Limb (tissue), 2 donors: ENCODE measurements around the gene NTM.

ENCODE experiments used
- DNase-seq, 2 donors: peaks; one replicate each; pipeline ENCODE4 v3.0.0-alpha.2; 2016; ENCODE audit errors: extremely low spot score in 2 of 2

Gene NTM

DNA sequence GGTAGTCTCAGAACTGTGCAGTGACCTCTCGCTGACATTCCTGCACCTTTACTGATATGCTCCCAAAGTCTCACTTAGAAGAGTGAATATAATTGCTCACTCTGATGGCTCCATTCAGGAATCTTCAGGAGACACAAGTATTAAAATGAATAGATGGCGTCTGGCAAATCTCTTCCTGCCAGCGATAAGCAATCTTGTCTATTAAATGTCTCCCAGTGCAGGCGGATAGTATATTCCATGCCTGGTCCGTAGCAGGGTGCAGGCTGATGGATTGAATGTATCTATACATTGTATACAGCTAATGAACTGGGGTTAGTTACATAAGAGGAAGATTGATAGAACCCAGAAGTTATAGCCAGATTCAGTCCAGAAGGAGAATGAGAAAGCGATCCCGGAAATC lies 575.3 kb downstream of the NTM start:
- DNase-seq, result no peak

DNA sequence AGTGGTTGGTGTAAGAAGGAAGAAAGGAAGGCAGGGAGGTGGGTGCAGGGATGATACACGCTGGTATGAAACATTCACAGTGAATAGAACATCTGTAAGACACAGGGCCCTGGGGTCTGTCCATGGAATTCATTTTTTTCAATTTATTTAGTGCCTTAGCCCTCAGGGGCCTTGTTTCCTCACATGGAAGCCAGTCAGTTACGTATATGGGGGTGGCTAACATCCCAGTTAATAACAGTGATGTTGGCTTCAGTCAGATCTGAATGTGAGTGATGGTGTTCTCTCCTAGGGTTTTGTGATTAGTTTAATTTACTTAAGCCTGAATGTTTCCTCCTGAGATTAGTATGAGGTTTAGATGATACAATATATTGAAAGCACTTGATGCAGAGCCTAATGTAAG lies 577.1 kb downstream of the NTM start:
- DNase-seq, result no peak

DNA sequence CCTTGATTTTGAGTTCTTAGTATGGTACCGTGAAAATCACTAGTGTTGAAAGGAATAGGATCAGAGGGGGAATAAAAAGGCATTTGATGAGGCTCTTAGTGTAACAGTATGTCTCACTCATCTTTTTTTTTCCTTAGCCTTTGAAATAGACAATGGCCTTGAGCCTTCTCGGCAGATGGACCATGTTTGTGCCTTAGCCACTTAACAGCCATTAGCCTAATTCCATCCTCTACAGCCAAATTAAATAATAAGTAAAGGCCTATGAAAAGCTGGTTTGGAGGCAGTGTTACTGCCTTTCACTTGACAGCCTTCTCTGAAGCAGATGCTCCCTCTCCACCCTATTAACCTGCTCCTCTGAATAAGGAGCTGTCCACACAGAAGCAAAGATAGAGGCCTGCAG lies 580.7 kb downstream of the NTM start:
- no peak for DNase-seq

DNA sequence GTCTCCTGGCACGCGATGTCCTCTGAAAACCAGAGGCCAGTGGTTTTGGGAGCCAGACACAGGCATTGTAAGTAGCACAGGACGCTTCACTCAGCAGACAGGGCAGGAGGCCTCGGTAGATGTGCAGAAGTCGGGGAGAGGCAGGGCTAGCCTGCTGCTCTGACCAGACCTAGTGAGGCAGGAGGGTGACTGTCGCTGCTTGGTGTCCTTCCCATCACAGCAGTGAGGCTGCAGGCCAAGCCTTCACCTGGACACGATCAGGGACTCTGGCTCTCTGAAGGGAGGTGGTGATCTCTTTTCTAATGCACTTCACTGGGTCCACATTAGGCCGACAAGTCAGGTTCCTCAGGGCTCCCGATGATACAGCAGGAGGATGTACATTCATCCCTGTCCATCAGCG lies 583.7 kb downstream of the NTM start:
- DNase-seq, result no peak

DNA sequence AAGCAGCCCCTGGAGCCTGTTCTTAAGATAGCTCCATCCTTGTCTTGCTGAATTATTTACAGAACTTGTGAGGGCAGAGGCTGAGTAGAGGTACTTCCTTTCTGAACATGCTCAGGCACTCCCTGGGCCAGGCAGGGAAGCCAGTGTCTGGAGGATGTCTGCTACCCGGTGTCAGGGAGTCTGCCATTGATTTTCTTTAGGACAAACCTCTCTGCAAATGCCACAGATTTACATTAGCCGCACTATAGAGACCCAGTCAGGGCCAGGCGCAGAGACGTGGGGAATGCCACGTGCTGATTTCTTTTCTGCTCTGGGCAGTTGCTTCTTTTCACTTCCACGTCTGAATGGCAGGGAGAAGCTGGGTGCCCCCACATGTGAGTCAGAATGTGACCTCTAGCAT lies 585.5 kb downstream of the NTM start:
- no peak for DNase-seq

DNA sequence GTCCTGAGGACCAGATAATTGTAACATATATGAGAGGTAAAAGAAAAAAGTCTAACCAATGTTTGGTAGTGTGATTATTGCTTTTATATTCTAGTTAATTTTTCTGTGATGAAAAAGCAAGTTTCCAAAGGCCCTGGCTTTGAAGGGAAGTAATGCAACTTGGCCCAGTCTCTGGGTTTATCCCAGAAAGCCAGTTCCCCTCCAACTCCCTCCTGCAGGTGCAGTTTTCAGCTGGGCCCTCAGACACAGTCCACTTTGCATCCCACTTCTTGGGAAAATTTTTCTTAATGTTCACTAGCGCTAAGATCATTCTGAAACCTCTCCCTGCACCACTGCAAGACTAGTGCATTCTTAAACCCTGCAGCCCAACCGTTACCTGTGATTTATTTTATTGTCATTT lies 586.8 kb downstream of the NTM start:
- no peak for DNase-seq

DNA sequence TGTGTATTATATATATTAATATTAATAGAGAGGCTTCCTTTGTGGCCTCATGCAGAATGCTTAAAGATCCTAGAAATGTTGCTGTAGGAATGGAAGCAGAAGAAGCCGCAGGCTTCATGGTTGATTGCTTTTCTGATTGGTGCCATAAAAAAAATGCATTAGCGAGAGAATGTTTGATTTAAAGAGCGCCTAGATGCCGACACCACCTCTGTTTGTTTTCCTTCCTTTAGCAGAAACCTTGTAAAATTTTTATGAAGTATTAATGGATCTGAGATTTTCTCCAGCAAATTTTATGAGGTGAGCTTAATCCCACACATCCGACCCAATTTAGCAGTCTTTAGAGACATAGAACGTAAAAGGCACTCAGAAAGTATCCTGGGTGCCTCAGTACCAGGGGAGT lies 587.5 kb downstream of the NTM start:
- no peak for DNase-seq

DNA sequence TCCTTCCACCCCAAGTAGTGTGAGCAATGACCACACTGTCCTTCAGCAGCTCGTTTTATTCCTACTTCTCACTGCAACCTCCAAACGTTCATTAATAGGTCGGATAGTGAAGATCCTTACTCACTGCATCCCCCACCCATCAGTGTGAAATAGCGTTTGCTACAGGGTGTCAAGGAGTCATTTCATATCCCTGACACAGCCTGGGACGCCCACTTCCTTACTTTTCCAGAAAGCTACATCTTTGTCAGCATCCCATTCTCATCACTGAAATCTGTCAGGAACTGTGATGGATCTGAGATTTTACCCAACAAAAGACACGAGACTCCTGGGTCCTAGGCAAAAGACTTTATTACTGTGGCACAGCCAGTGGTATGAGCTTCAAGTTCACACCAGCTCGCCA lies 592.4 kb downstream of the NTM start:
- no peak for DNase-seq

DNA sequence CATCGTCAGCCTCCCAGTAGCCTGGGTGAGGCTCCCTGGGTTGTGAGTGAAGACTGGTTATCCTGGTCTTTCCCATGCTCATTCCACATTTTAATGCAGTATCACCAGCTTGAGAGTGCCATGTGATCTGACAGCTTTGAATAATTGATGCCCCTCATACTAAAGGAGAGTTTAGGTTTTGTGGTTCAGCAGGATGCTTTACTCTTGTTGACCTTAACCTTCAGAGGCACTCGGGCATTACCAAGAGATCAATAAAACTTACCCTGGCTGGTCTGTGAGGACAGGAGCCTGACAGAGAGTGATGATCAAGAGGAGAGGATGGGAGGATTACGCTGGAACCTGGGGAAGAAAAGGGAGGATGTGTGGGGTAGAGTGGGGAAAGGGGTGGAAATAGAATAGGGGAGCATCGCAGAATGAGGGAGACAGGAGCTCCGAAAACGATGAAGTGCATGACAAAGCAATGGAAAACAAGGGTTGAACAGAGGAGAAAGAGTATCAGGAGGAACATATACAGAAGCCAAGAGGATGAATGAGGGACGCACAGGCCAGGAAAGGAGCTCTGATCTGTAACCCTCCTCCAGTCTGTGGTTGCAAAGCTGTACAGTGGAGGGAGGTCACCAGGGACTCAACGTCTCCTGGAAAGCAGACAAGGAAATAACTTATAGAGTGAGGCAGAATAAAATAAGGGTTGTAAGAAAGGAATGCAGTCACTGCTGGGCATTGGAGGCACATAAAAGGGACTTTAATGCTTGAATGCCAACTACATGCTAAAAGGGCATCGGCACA lies 594.5 kb downstream of the NTM start:
- DNase-seq, result no peak

DNA sequence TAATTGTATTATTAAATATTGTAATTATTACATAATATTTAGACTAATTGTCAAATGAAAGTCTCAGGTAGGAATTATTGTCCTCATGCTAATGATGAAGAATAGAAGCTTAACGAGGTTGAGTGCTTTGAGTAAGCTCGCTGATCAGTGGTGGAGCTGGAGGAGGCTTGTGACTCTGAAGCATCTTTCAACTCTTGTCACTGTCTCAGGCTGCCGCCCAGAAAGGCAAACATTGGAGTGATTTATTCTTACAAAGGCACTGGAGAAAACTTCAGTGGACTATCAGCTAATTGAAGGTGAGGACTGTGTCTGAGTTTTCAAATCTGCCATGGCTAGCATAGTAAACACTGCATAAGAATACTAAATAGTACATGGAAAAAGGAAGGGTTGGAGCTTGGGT lies 595.1 kb downstream of the NTM start:
- no peak for DNase-seq

DNA sequence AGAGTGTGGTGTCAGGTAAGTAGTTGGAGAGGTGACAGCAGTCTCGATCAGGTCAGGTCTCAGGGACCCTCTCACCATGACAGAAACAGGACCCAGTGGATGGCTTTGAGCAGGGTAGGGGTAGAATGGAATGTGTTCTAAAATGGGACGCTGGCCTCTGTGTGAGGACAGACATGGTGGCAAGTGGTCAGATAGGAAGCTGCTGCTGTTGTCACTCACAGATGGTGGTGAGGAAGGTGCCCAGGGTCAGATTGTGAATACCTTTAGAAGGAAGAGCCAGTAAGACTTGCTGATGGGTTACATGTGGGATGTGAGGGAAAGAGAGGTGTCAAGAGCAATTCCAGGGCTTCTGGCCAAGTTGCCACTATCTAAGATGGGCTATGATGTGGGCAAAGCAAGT lies 596.3 kb downstream of the NTM start:
- DNase-seq, result no peak

DNA sequence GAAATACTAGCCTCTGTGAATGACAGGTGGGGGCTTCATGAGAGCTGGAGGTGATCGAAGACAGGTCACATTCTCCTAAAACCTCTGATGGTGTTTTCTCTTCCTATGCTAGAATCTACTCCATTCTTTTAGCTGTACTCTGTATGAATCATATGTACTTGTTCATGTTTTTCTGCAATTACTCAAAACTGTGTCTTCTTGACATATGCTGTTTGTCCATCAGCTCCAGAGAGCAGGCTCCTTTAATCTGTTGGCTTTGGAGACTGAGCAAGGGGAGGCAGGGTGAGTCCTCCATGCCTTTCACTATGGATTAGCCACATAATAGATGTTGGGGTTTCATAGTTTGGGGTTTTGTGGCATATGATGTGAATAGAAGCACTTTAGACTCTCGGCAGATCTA lies 598.8 kb downstream of the NTM start:
- no peak for DNase-seq

DNA sequence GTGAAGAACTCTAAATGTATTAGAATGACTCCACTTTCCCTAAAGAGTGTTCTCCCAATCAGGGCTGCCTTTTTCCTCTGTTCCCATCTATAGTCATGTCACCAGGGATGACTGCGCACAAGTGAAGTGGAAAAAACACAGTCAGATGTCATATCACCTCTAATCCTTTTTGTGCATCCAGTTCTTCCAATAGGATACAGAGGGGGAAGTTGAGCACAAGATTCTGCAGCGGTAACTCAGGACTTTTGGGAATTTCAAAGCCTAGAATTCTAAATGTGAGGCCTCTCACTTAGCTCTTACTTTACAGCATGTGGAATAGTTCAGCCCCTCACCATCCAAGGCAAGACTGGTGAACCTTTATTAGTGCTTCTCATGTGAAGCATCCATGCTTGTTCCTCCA lies 602.6 kb downstream of the NTM start:
- DNase-seq, result no peak

DNA sequence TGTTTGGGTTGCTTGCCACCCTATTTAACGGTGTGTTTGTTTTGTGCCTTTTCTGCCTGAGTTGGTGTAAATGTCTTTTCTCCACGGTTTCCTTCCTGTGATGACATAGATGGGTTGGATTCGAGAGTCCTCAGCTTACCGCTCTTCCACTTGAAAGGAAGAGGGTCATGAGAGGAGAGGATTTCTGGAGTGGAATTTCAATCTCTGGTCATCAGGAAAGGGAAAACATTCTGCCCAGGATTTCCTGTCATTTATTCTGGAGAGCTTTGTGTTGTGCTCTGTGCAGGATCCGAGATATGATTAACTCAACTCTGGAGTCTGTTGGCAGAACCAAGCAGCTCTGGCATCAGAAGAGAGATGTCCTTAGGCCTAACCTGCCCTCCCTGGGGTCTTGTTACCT lies 605.2 kb downstream of the NTM start:
- DNase-seq, result no peak

DNA sequence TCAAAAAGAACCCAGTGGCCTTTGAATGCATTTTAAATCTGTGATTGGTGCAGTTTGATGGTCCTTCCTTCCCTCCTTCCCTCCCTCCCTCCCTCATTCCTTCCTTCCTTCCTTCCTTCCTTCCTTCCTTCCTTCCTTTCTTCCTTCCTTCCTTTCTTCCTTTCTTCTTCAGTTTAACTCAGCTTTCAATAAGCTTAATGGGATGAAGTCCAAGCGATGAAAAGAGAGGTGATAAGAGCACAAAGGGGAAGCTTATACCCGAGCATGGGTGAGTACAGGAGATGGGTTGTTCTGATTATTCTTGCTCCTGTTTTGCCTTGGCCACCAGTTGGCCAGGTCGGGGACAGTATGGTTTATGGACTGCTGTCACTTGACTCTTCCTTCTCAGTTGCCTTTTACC lies 605.6 kb downstream of the NTM start:
- DNase-seq, result no peak

DNA sequence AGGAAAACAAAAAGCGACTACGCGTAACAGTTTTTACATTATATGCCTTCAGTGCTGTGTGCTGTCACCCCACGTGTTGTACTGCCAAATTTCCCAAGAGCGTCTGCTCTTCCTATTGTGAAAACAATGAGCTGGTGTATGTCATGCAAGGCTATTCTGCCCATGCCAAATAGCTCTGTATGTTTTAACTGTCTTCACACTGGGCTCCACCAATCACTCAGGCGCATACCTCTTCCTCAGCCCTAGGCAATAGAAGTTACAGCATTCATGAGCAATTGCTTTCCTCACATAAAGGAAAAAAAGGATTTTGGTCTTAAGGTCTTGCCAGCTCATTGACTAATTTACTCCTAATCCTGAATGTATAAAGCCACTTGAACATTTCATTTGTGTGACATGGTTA lies 606.8 kb downstream of the NTM start:
- no peak for DNase-seq

DNA sequence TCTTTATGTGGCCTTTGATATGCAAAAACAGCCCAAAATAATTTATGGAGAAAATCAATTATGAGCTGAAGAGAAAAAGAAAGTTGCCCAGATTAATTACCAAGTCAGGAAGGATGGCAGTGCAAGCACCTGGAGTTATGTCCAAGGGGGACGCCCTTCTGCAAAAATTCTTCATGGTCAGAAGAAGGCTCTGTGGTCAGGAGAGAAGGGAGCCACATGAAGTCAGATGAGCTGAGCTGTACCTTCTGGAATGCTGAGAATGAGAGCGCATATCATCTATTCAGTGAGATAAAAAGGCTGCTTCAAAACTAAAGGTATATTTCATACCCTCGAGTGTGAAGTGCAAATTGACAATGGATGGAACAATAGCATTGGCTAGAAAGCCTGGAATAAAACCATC lies 607.4 kb downstream of the NTM start:
- DNase-seq, result no peak

DNA sequence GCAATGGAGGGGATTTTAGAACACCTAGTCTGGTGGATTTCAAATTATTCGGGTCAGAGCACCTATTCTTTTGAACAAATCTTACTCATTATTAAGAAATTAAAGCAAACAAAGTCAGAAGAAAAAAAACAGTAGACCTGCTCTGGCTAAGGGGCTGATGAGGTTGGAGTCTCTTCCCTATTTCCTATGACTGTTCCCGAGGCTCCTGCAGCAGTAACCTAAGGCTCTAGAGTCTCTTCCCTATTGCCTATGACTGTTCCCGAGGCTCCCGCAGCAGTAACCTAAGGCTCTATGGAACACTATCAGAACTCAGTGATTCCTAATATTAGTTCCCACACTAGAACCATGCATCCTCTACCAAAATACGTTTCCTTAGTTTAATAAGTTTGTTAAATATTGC lies 607.9 kb downstream of the NTM start:
- DNase-seq, result no peak

DNA sequence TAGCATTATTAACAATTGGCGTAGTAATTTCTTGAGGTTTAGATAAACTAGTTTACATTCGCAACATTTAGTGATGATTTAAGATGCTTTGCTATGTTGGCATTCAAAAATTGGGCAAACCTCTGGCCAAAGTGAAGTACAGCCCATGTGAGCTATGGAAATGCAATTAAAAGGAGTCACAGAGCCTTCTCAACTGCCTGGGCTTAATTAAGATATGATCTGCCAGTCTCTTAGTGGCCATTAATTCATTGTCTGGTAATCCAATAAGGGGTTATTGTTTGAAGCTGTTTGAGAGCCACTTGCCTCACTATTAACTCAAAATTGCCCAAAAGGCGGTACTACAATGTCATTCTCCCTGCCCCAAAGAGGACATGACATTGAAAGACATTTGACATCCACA lies 608.9 kb downstream of the NTM start:
- DNase-seq, result no peak

DNA sequence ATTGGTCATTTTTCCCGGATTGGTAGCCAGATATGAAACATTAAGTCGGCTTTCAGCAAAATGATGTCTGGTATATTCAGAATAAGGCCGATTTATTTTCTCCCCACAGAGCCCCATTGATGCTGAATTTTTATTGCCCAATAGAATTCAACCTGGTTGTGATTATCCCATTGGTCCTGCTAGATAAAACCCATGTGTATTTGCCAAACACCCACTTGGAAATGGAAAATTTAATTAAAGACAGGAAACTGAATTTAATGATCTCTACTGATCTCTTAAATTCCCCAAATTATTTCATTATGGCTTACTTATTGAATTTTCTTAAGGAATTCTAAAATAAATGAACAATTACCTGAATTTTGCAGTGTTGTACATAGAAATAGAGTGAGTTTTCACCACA lies 609.8 kb downstream of the NTM start:
- DNase-seq, result no peak

DNA sequence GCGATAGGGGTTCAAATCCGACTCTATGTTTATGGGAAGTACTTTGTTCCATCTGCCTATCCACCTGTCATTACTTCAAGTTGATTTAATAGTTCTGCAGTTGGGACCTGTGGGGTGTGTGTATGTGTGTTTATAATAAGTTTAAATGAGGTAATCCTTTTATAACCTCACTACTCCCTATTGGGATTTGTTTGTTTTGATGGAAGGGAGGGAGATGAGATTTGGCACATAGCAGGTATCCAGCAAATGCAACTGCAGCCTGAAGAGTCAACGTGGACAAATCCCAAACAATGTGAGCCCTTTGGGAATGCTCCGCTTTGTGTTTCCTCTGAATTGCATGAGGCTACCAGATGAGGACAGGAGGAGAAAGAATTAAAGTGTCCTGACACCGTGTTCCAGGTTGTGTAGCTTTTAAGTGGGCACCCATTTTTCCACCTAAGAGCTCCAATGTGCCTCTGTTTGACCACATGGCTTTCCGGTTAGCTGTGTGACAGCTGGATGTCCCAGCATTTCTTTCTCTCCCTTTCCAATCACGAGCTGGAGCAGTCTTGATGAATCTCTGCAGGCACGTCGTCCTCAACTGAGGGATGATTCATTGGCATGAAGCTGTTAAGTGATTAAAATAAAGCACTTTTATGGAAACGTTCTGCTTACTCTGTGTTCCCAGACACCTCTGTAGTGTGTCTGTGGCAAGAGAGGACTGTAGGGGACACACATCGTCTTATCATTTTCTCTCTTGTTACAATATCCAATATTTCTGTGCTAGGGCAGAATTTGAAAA lies 610.7 kb downstream of the NTM start:
- no peak for DNase-seq

DNA sequence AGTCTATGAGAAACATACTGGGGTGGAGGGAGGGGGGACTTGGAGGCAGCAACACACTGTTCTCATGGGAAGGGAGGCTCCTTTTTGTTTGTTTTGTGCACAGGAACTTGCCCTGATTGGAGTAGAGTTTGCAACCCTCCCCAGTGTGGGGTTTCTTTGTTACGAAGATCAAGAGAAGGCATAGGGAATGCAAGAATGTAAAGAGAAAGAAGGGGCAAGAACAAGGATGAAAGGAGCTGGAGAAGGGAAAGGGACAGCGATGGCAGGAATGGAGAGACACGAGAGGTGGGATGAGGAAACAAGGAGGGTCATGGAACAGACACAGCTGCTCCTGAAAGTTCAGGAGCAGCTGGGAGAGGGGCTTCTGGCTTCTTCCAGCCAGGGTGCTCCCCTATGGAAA lies 611.7 kb downstream of the NTM start:
- DNase-seq, result no peak

DNA sequence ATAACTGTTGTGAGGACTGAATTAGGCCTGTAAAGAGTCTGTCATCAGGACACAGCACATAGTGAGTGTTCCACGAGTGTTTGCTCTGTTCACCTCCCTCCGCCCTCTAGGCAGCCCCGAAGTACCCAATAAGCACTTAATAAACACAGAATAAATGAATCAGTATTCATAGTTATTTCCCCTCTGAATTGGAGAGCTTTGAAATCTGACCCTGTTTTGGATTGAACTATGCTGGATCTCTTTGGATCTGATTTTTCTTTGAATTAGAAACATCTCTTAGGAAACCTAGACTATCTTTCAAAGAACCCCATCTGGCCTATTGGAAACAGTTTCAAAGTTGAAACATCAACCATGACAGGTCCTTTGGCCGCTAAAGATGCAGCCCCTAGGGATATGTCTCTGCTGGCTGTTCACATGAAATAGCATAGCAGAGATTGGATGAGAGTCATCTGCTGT lies 615.5 kb downstream of the NTM start:
- DNase-seq, result peak in 1 of 2 donors; percentile 52
